Activated CD4-positive, alpha-beta T cell treated with anti-CD3 and anti-CD28 coated beads for 48 hours (primary cell): Measurements from ENCODE around the gene CCNY.

Experiments
- DNase-seq: peaks from one replicate; pipeline ENCODE4 v3.0.0-alpha.2; 2020

CCNY gene

GRCh38 chr10:35359056-35359455 is 22.7 kb downstream of the CCNY start:
- DNase-seq, result no peak

- no peak for DNase-seq
Observed at GRCh38 chr10:35359873-35360272, 23.6 kb downstream of the CCNY start.

GRCh38 chr10:35362701-35363350 is 26.5 kb downstream of the CCNY start:
- DNase-seq, result no peak

- DNase-seq, result no peak
Observed at GRCh38 chr10:35363587-35363986, 27.3 kb downstream of the CCNY start.

GRCh38 chr10:35364808-35365207 is 28.5 kb downstream of the CCNY start:
- DNase-seq, result no peak

GRCh38 chr10:35365994-35366393 is 29.7 kb downstream of the CCNY start:
- DNase-seq, result no peak

GRCh38 chr10:35367107-35367859 is 31.0 kb downstream of the CCNY start:
- no peak for DNase-seq

GRCh38 chr10:35367982-35368381 is 31.7 kb downstream of the CCNY start:
- no peak for DNase-seq

- no peak for DNase-seq
Observed at GRCh38 chr10:35368485-35369048, 32.3 kb downstream of the CCNY start.

GRCh38 chr10:35369049-35369611 is 32.8 kb downstream of the CCNY start:
- no peak for DNase-seq

GRCh38 chr10:35371731-35372130 is 35.4 kb downstream of the CCNY start:
- no peak for DNase-seq

GRCh38 chr10:35372329-35372728 is 36.0 kb downstream of the CCNY start:
- DNase-seq, result no peak

- no peak for DNase-seq
Observed at GRCh38 chr10:35375091-35375765, 38.9 kb downstream of the CCNY start.

- no peak for DNase-seq
Observed at GRCh38 chr10:35377050-35377728, 40.9 kb downstream of the CCNY start.

GRCh38 chr10:35378541-35379210 is 42.4 kb downstream of the CCNY start:
- DNase-seq, result peak; percentile 45

GRCh38 chr10:35379226-35380137 is 43.2 kb downstream of the CCNY start:
- DNase-seq, result peak; percentile 12

- no peak for DNase-seq
Observed at GRCh38 chr10:35382096-35382495, 45.8 kb downstream of the CCNY start.

GRCh38 chr10:35384265-35384868 is 48.1 kb downstream of the CCNY start:
- no peak for DNase-seq

GRCh38 chr10:35386594-35387174 is 50.4 kb downstream of the CCNY start:
- DNase-seq, result no peak

- DNase-seq, result no peak
Observed at GRCh38 chr10:35387768-35388167, 51.5 kb downstream of the CCNY start.
